Measurements from ENCODE around the gene RNF4.
A peak's percentile ranks its signal among the peaks of the same experiment; 100 is the strongest.
"Not testable (repeated sequence)": the region's sequence is repeated elsewhere in the genome, so short reads cannot be mapped to it uniquely, and the experiment has no call there.

Gene RNF4

GRCh38 chr4:2537011-2537830, 68.3 kb downstream of the RNF4 start:
- peak; percentile 54 for DNase-seq

- not testable (repeated sequence) for DNase-seq
These were observed 74.8 kb downstream of the RNF4 start for GRCh38 chr4:2543580-2544191.

- DNase-seq: no peak
These were observed 76.6 kb downstream of the RNF4 start for GRCh38 chr4:2545321-2546013.

- no peak for DNase-seq
These were observed 77.4 kb downstream of the RNF4 start for GRCh38 chr4:2546286-2546823.

- not testable (repeated sequence) for DNase-seq
These were observed 78.2 kb downstream of the RNF4 start for GRCh38 chr4:2546961-2547691.

GRCh38 chr4:2551118-2551517, 82.2 kb downstream of the RNF4 start:
- no peak for DNase-seq

- no peak for DNase-seq
These were observed 83.9 kb downstream of the RNF4 start for GRCh38 chr4:2552806-2553205.

GRCh38 chr4:2558301-2558700, 89.4 kb downstream of the RNF4 start:
- DNase-seq: no peak

- DNase-seq: no peak
These were observed 91.3 kb downstream of the RNF4 start for GRCh38 chr4:2560167-2560566.

Measured in stimulated activated CD4-positive, alpha-beta T cell treated with anti-CD3 and anti-CD28 coated beads, Interleukin-1b, Interleukin-23, amount 100 ng/mL, for 48 hours (primary cell).